ENCODE data around the gene SUN5.

- TF ChIP-seq, protein P1, sequence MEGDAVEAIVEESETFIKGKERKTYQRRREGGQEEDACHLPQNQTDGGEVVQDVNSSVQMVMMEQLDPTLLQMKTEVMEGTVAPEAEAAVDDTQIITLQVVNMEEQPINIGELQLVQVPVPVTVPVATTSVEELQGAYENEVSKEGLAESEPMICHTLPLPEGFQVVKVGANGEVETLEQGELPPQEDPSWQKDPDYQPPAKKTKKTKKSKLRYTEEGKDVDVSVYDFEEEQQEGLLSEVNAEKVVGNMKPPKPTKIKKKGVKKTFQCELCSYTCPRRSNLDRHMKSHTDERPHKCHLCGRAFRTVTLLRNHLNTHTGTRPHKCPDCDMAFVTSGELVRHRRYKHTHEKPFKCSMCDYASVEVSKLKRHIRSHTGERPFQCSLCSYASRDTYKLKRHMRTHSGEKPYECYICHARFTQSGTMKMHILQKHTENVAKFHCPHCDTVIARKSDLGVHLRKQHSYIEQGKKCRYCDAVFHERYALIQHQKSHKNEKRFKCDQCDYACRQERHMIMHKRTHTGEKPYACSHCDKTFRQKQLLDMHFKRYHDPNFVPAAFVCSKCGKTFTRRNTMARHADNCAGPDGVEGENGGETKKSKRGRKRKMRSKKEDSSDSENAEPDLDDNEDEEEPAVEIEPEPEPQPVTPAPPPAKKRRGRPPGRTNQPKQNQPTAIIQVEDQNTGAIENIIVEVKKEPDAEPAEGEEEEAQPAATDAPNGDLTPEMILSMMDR (IDR thresholded peaks at IDR 0.05): no peak
- TF ChIP-seq POLR2A (IDR thresholded peaks at IDR 0.05): no peak
Measured at GRCh38 chr20:33024609-33025317, 20.5 kb upstream of the SUN5 start.
